Nephron (organoid): ENCODE results near the gene USP15.

ENCODE experiments used
- H3K27ac Mint-ChIP-seq, 3 experiments: 2 replicates each; pipeline ENCODE4 v1.8.0; 2020; ENCODE audit warnings: mixed read lengths in 3 of 3, mild to moderate bottlenecking in 2 of 3, moderate library complexity in 1 of 3
- H3K27me3 Mint-ChIP-seq: 2 replicates; pipeline ENCODE4 v1.8.0; 2021; ENCODE audit warnings: low read depth, mild to moderate bottlenecking, moderate library complexity, mixed read lengths
- H3K36me3 Mint-ChIP-seq: 2 replicates; pipeline ENCODE4 v1.8.0; 2020; ENCODE audit warnings: low read depth, mixed read lengths
- H3K4me1 Mint-ChIP-seq: 2 replicates; pipeline ENCODE4 v1.8.0; 2020; ENCODE audit warnings: mixed read lengths
- H3K4me3 Mint-ChIP-seq, 3 experiments: 2 replicates each; pipeline ENCODE4 v1.8.0; 2020; ENCODE audit warnings: mild to moderate bottlenecking in 3 of 3, mixed read lengths in 3 of 3, moderate library complexity in 2 of 3
- H3K9me3 Mint-ChIP-seq: 2 replicates; pipeline ENCODE4 v1.8.0; 2020; ENCODE audit warnings: mixed read lengths
- CTCF ChIP-seq, 3 experiments: fragments of 200-600 bp; sonication (generic); IDR thresholded peaks; one replicate each; pipeline ENCODE4 v1.5.0; 2021; ENCODE audit warnings: antibody characterized with exemption in 3 of 3; ENCODE audit not compliant: unreplicated experiment in 3 of 3

USP15 gene

DNA sequence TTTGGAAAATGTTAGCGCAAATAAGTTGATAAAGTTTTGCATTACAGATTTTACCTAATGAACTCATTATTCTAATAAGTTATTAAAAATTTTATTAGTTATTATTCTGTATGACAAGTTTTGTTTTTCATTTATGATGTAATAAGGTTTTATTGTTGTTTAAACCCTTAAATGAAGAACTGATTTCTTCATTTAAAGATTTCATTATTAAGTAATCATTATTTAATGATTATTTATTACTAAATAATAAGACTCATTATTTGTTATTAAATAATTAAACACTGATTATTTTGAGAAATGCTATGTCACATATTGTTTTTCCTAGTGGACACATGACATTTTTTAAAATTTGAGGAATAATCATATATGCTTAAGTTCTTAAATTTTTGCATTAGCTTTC lies 34.2 kb downstream of the USP15 start:
- Mint-ChIP-seq H3K36me3 (peaks cover 67% of the 10 kb centered on the region), H3K27me3 (no peaks in the 10 kb centered on the region), H3K4me3 (no peak overlapping the region)

DNA sequence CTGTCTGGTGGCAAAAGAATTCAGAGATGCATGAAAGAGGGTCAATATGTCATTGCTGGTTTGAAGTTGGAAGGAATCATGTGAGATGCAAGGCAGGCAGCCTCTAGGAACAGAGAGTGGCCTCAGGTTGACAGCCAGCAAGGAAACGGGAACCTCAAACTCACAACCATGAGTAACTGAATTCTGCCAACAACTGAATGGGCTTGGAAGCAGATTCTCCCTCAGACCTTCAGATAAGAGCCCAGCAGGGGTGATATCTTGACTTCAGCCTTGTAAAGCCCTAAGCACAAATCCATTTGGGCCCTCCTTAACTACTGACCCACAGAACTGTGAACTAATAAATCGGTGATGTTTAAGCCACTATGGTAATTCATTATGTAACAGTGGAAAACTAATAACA lies 35.8 kb downstream of the USP15 start:
- Mint-ChIP-seq H3K4me3 (no peak overlapping the region), H3K27ac (no peak overlapping the region), H3K9me3 (peaks cover 10% of the 10 kb centered on the region), H3K27me3 (no peaks in the 10 kb centered on the region), H3K36me3 (peaks cover 63% of the 10 kb centered on the region), H3K4me1 (no peaks in the 10 kb centered on the region)
- no peak for TF ChIP-seq CTCF (IDR thresholded peaks at IDR 0.05; ENCODE audit: unreplicated experiment in 3 of 3)

More for the DNA sequence above, 34.2 kb downstream of the USP15 start:
- Mint-ChIP-seq H3K9me3 (peaks cover 20% of the 10 kb centered on the region), H3K4me1 (no peaks in the 10 kb centered on the region), H3K27ac (no peak overlapping the region)
- TF ChIP-seq CTCF (IDR thresholded peaks at IDR 0.05; ENCODE audit: unreplicated experiment in 3 of 3): no peak

DNA sequence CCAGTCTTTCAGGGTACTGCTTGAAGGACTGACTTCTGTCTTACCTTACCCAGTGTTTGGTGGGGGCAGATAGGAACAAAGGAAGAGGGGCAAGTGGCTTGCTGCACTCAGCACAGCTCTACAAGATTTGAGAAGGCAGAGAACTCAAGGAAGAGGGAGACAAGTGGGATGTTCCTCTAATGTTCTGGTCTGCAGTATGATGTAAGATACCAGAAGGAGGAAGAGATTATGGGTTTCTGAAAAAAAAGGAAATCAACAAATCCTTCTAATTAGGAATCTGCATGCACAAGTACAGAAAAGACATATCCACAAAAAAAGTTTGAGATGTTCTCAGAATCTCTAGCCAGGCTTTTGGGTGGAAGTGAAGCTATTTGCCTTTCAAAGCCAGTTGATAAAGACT lies 37.1 kb downstream of the USP15 start:
- Mint-ChIP-seq H3K27ac (no peak overlapping the region), H3K27me3 (no peaks in the 10 kb centered on the region), H3K4me1 (no peaks in the 10 kb centered on the region), H3K9me3 (peaks cover 8% of the 10 kb centered on the region), H3K36me3 (peaks cover 71% of the 10 kb centered on the region), H3K4me3 (no peak overlapping the region)
- TF ChIP-seq CTCF (IDR thresholded peaks at IDR 0.05; ENCODE audit: unreplicated experiment in 3 of 3): no peak

- H3K9me3 Mint-ChIP-seq: peaks cover 15% of the 10 kb centered on the region
- TF ChIP-seq CTCF (IDR thresholded peaks at IDR 0.05; ENCODE audit: unreplicated experiment in 3 of 3): no peak
- peaks cover 87% of the 10 kb centered on the region for H3K36me3 Mint-ChIP-seq
- H3K27me3 Mint-ChIP-seq: no peaks in the 10 kb centered on the region
- H3K4me3 Mint-ChIP-seq: no peak overlapping the region
- H3K27ac Mint-ChIP-seq: no peak overlapping the region
- no peaks in the 10 kb centered on the region for H3K4me1 Mint-ChIP-seq
These were observed 39.4 kb downstream of the USP15 start for GRCh38 chr12:62299617-62300016.

DNA sequence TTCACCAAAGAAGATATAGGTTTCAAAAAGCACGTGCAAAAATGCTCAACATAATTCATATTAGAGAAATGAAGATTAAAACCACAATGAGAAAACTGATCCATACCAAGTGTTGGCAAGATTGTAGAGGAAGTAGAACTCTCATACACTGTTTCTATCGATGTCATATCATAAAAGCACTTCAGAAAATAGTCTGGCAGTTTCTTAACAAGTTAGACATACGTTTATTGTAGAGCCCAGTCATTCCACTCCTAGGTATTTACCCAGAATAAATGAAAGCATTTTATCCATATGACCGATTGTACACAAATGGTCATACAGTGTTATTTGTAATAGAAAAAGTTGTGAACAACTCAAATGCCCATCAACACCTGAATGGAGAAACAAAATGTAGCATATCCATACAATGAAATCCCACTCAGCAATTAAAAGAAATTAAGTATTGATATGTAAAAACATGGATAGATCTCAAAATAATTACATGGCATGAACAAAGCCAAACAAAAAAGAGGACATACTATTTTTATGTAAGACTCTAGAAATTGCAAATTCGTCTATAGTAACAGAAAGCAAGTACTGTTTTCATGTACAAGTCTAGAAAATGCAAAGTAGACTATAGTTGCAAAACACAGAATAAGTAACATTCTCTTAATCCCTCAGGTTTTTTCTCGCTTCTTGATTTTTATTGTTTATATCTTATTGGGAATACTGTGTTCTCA lies 41.0 kb downstream of the USP15 start:
- H3K36me3 Mint-ChIP-seq: peaks cover 87% of the 10 kb centered on the region
- no peak overlapping the region for H3K27ac Mint-ChIP-seq
- no peaks in the 10 kb centered on the region for H3K27me3 Mint-ChIP-seq
- H3K9me3 Mint-ChIP-seq: peaks cover 27% of the 10 kb centered on the region
- no peak overlapping the region for H3K4me3 Mint-ChIP-seq
- TF ChIP-seq CTCF (IDR thresholded peaks at IDR 0.05; ENCODE audit: unreplicated experiment in 3 of 3): no peak
- no peaks in the 10 kb centered on the region for H3K4me1 Mint-ChIP-seq

DNA sequence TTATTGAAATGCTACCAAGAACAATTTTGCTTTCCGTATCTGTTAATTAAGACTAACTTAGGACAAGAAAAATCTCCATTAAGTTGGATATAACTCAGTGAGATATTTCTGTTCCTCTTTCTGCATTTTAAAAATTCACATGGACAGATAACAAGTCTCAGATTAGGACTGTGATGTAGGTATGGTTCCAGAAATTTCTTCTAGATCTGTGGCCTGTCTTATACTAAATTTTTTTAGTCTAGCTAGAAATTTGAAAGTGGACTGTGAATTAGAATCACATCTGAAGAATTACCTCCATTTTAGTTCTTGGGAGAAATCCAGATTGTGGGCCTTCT lies 41.6 kb downstream of the USP15 start:
- Mint-ChIP-seq H3K4me3 (no peak overlapping the region), H3K27ac (no peak overlapping the region), H3K36me3 (peaks cover 87% of the 10 kb centered on the region), H3K27me3 (no peaks in the 10 kb centered on the region), H3K9me3 (peaks cover 31% of the 10 kb centered on the region), H3K4me1 (no peaks in the 10 kb centered on the region)
- TF ChIP-seq CTCF (IDR thresholded peaks at IDR 0.05; ENCODE audit: unreplicated experiment in 3 of 3): no peak
